ENCODE data around the gene SOX1.

DNA sequence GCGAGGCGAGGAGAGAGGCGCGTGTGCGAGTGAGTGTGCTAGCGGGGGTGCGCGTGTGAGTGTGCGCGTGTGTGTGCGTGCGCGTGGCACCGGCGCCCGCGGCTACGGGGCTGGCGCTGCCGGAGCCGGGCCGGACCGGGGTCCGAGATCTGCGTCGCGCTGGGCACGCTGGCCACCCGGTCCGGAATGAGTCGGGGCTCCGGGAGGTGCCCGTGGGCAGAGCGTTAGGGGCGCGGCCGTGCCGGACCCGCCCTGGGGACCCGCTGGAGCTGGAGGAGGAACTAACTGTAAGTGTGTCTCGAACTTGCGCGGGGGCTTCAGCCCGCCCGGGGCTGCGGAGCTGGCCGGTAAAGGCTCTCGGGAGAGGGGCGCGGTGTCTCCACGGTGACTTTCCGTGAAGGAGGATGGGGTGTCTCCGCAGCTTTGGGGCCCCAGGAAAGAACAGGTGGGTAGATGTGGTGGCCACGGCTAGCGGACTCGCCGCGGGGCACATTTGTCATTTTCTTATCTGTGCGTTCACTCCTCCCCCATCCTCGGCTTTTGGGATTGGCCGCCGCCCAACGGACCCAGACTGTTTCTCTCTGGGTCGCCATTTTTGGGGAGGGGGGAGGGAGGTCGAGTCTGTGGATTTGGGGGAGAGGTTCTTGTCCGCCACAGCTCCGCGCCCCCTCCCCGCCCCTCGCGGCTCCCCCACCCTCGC lies 10.1 kb upstream of the SOX1 start:
- TF ChIP-seq PAF1 (CRISPR knock-in tag; IDR thresholded peaks at IDR 0.05) (no peak), JUN (CRISPR knock-in tag; IDR thresholded peaks at IDR 0.05) (no peak), NFYB (CRISPR knock-in tag; IDR thresholded peaks at IDR 0.05) (no peak), ZBTB43 (CRISPR knock-in tag; conservative IDR thresholded peaks at IDR 0.05) (no peak), ZBTB20 (CRISPR knock-in tag; IDR thresholded peaks at IDR 0.05; ENCODE audit: borderline replicate concordance, low read depth) (no peak), ZNF136 (CRISPR knock-in tag; IDR thresholded peaks at IDR 0.05; ENCODE audit: low read depth) (no peak)
- TF ChIP-seq, protein P1, sequence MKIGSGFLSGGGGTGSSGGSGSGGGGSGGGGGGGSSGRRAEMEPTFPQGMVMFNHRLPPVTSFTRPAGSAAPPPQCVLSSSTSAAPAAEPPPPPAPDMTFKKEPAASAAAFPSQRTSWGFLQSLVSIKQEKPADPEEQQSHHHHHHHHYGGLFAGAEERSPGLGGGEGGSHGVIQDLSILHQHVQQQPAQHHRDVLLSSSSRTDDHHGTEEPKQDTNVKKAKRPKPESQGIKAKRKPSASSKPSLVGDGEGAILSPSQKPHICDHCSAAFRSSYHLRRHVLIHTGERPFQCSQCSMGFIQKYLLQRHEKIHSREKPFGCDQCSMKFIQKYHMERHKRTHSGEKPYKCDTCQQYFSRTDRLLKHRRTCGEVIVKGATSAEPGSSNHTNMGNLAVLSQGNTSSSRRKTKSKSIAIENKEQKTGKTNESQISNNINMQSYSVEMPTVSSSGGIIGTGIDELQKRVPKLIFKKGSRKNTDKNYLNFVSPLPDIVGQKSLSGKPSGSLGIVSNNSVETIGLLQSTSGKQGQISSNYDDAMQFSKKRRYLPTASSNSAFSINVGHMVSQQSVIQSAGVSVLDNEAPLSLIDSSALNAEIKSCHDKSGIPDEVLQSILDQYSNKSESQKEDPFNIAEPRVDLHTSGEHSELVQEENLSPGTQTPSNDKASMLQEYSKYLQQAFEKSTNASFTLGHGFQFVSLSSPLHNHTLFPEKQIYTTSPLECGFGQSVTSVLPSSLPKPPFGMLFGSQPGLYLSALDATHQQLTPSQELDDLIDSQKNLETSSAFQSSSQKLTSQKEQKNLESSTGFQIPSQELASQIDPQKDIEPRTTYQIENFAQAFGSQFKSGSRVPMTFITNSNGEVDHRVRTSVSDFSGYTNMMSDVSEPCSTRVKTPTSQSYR (CRISPR knock-in tag; IDR thresholded peaks at IDR 0.05; ENCODE audit: borderline replicate concordance), result no peak
